GM12874 (cell line): ENCODE measurements around the gene SPAG9.

Source experiments
- CTCF ChIP-seq: IDR thresholded peaks from 2 replicates; pipeline ENCODE4 v1.5.1; 2011; ENCODE audit warnings: low read depth, mild to moderate bottlenecking, control low read depth, low read length, moderate library complexity; ENCODE audit not compliant: insufficient read depth

The SPAG9 gene

DNA sequence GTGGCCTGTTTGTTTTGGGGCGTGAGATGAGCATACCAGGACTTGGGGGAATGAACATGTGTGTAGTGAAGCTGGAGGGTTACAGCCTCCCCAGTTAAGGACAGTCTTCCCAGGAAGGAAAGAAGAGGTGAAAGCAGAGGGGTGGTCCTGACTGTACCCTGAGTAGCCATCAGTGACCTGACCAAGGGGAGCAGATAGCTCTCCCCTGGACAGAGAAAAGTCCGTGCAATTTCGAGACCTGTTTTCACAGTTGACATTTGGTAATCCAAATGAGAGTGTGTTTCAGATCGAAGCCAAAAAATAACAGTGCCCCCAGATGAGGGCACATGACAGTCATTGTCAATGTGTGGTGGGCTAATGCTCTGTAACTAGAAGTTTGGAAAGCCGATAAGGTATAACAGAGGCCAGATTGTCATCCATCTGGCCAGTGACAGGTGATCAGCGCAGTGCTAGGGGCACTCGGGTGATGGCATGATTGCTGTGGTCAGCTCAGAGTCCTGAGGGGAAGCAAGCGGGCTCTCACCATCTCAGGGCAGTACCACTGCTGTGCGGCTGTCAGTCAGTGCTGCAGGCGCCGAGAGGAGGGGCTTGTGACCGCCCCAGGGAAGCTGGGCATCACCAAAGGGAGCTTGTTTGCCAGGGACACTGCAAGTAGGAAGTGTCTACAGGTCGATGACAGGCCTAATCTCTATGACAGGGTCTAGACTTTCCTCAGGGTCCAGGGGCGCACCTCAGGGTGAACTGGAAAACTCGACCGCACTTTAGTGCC is 44.4 kb upstream of the SPAG9 start:
- TF ChIP-seq CTCF: no peak

- TF ChIP-seq CTCF: no peak
Measured at GRCh38 chr17:51161541-51161940, 40.9 kb upstream of the SPAG9 start.

DNA sequence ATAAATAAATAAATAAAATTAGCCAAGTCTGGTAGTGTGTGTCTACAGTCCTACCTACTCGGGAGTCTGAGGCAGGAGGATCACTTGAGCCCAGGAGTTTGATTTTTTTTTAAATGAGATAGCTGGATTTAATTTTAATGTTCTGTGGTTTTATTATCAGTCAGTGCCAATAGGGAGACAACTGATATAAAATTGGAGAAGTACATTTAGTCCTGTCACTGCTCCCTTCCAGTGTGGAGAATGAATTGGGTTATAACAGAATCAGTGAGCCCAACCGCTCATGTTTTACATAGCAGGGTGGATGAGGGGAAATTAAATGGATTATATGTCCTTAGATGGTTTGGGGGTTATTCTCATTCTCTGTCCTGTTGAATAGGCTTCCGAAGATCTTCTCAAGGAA is 38.9 kb upstream of the SPAG9 start:
- TF ChIP-seq CTCF: no peak

DNA sequence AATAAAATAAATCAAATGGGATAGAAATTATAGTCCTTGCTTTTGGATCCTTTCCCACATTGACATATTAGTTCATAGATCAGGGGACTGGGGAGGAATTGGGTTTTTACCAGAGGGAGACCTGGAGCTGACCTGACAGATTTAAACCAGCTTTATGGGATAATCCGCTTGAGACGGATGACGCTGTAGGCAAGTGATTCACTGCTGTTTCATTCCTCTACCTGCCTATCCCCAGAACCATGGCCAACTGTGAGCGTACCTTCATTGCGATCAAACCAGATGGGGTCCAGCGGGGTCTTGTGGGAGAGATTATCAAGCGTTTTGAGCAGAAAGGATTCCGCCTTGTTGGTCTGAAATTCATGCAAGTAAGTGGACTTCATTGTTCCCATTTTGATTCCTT is 34.7 kb upstream of the SPAG9 start:
- TF ChIP-seq CTCF: no peak

GRCh38 chr17:51154176-51154575 is 33.5 kb upstream of the SPAG9 start:
- no peak for TF ChIP-seq CTCF

DNA sequence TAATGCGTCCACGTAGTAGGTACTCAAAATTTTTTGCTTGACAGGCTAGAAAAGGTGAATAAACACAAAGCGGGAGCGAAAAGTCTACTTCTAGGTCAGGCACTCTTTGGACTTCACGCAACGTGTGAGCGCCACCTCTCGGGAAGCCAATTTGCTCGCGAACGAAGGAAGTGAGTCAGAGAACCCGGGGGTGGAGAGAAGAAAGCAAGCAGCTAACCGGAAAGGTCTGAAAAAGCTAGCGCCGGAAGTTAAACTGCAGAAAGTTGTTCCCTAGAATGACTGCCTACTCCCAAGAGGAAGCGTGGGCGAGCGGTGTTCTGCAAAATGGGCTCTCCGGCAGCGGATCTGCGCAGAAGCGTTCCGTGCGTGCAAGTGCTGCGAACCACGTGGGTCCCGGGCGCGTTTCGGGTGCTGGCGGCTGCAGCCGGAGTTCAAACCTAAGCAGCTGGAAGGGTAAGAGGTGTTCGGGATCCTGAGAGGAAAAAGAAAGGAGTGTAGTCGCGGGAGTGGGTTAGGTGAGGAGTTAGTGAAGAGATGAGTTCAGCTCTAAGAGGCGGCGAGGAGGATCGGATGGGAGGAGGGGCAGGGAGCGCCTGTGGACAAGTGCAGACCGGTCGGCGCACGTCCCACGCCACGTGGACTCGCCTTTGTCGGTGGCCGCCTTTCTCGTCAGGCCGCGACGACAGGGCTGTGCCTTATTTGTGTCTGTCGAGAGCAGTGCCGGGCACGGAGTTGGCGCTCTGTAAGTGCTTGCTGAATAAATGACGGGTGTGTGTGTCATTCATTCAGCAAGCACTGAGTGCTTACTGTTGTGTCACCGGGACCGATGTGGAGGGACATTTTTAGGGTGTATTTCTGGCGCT is 32.8 kb upstream of the SPAG9 start, which contains the start of gene NME1:
Gene NME1, plus strand, starts transcription at position 350 of the 863 bp plus-strand sequence. CDS start 2,096 bp downstream, outside the sequence.
- peak; percentile 74 for TF ChIP-seq CTCF

GRCh38 chr17:51152766-51153209 is 32.1 kb upstream of the SPAG9 start:
- no peak for TF ChIP-seq CTCF
